NCI-H524 treated with DMSO at 0.1 percent for 48 hours (cell line): Measurements from ENCODE around the gene ATG16L1.

Source experiments
- DNase-seq: peaks from one replicate; lab custom pipeline; 2025; lab: John Stamatoyannopoulos, UW

ATG16L1 gene

GRCh38 chr2:233260661-233261060 is 9.2 kb downstream of the ATG16L1 start:
- DNase-seq, result no peak

- DNase-seq, result no peak
Measured at GRCh38 chr2:233261819-233262555, 10.5 kb downstream of the ATG16L1 start.

- DNase-seq, result no peak
Measured at GRCh38 chr2:233262562-233262961, 11.1 kb downstream of the ATG16L1 start.

GRCh38 chr2:233263045-233263570 is 11.6 kb downstream of the ATG16L1 start:
- no peak for DNase-seq

- DNase-seq, result no peak
Measured at GRCh38 chr2:233264667-233265066, 13.2 kb downstream of the ATG16L1 start.

- no peak for DNase-seq
Measured at GRCh38 chr2:233265899-233266431, 14.5 kb downstream of the ATG16L1 start.

GRCh38 chr2:233266481-233266880 is 15.0 kb downstream of the ATG16L1 start:
- no peak for DNase-seq

- DNase-seq, result no peak
Measured at GRCh38 chr2:233267516-233268245, 16.2 kb downstream of the ATG16L1 start.

- no peak for DNase-seq
Measured at GRCh38 chr2:233270366-233270765, 18.9 kb downstream of the ATG16L1 start.

GRCh38 chr2:233270951-233271350 is 19.5 kb downstream of the ATG16L1 start:
- DNase-seq, result no peak

- DNase-seq, result no peak
Measured at GRCh38 chr2:233271693-233272092, 20.2 kb downstream of the ATG16L1 start.

- no peak for DNase-seq
Measured at GRCh38 chr2:233273120-233273519, 21.6 kb downstream of the ATG16L1 start.

- DNase-seq, result no peak
Measured at GRCh38 chr2:233275223-233275622, 23.8 kb downstream of the ATG16L1 start.

- no peak for DNase-seq
Measured at GRCh38 chr2:233278921-233279320, 27.4 kb downstream of the ATG16L1 start.

GRCh38 chr2:233280114-233280693 is 28.7 kb downstream of the ATG16L1 start:
- DNase-seq, result no peak

- DNase-seq, result no peak
Measured at GRCh38 chr2:233281553-233281952, 30.1 kb downstream of the ATG16L1 start.

- no peak for DNase-seq
Measured at GRCh38 chr2:233281992-233282603, 30.6 kb downstream of the ATG16L1 start.

- no peak for DNase-seq
Measured at GRCh38 chr2:233285921-233286320, 34.4 kb downstream of the ATG16L1 start.

- no peak for DNase-seq
Measured at GRCh38 chr2:233287871-233288270, 36.4 kb downstream of the ATG16L1 start.

- DNase-seq, result no peak
Measured at GRCh38 chr2:233288663-233289062, 37.2 kb downstream of the ATG16L1 start.

- no peak for DNase-seq
Measured at GRCh38 chr2:233289648-233290047, 38.2 kb downstream of the ATG16L1 start.
